GM12878 (cell line): Measurements from ENCODE around the gene NCS1. TPM values are rescaled to one million over a fixed set of nuclear protein-coding genes. Genes with fewer than 3 reads are reported as not detected.

Experiments used
- ATAC-seq: fragments of 200-7000 bp; cut with Tn5 transposase; 3 replicates; pipeline ENCODE4 v1.9.1; 2020; ENCODE audit warnings: mild to moderate bottlenecking, moderate library complexity
- BruUV-seq: library from RNA; stranded (reverse); fragments of 400-500 nt; replicated peaks from 2 replicates; lab custom pipeline; 2021; lab: Mats Ljungman, UMichigan
- CTCF ChIA-PET: fragments of 300-600 bp; sonication (Branson Sonifier 250); formaldehyde crosslinking; extraction: SDS; loops from one replicate; lab custom pipeline; 2021; ENCODE audit warnings: inconsistent platforms; lab: Yijun Ruan, JAX
- POLR2A ChIA-PET: fragments of 350-600 bp; formaldehyde crosslinking; extraction: SDS; loops from one replicate; lab custom pipeline; 2021; ENCODE audit warnings: inconsistent platforms; lab: Charles Lee
- RAD21 ChIA-PET: fragments of 300-600 bp; sonication (Branson Sonifier 250); formaldehyde crosslinking; loops from one replicate; lab custom pipeline; 2023; ENCODE audit warnings: antibody characterized with exemption; ENCODE audit not compliant: unreplicated experiment; lab: Charles Lee
- SMC1A ChIA-PET: fragments of 300-600 bp; sonication (Branson Sonifier 250); formaldehyde crosslinking; loops from one replicate; lab custom pipeline; 2023; ENCODE audit not compliant: unreplicated experiment, uncharacterized antibody; lab: Charles Lee
- DNase-seq: peaks from one replicate; pipeline ENCODE4 v3.0.0-alpha.2; 2011; ENCODE audit warnings: low read depth, low spot score
- FAIRE-seq: peaks from 3 replicates; lab custom pipeline; 2011; peaks lifted over from hg19 to GRCh38; lab: Jason Lieb, UNC
- H2AFZ ChIP-seq: 2 replicates; pipeline ENCODE4 v1.6.0; 2011; ENCODE audit warnings: low read depth, low read length, control low read depth; ENCODE audit not compliant: control insufficient read depth
- H3K27ac ChIP-seq: 2 replicates; pipeline ENCODE4 v1.5.1; 2011; ENCODE audit warnings: control low read depth; ENCODE audit not compliant: control insufficient read depth, insufficient read depth
- H3K27me3 ChIP-seq, 2 experiments: replicated peaks in 1 of 2; 2 replicates each; pipeline versions ENCODE4 v1.6.0 to v1.6.1; 2011; ENCODE audit warnings: low read length in 1 of 2; ENCODE audit not compliant: control insufficient read depth in 2 of 2, insufficient read depth in 2 of 2
- H3K36me3 ChIP-seq, 2 experiments: 2 replicates each; pipeline ENCODE4 v1.5.1; 2011; ENCODE audit warnings: low read length in 1 of 2; ENCODE audit not compliant: control insufficient read depth in 2 of 2, insufficient read depth in 2 of 2
- H3K4me1 ChIP-seq: 2 replicates; pipeline ENCODE4 v1.6.1; 2011; ENCODE audit warnings: mild to moderate bottlenecking, low read length, moderate library complexity, mixed read lengths; ENCODE audit not compliant: control insufficient read depth, insufficient read depth
- H3K4me2 ChIP-seq: 2 replicates; pipeline ENCODE4 v1.6.0; 2011; ENCODE audit warnings: control low read depth; ENCODE audit not compliant: control insufficient read depth, insufficient read depth
- H3K4me3 ChIP-seq: fragments of 200-600 bp; sonication (generic); 2 replicates; pipeline ENCODE4 v1.5.1; 2016
- H3K79me2 ChIP-seq: 2 replicates; pipeline ENCODE4 v1.6.0; 2011; ENCODE audit warnings: low read length; ENCODE audit not compliant: control insufficient read depth, insufficient read depth
- H3K9ac ChIP-seq: 2 replicates; pipeline ENCODE4 v1.8.0; 2011; ENCODE audit warnings: low read length, control low read depth, mixed read lengths; ENCODE audit not compliant: control insufficient read depth, insufficient read depth
- H3K9me3 ChIP-seq: replicated peaks from 3 replicates; pipeline ENCODE4 v1.5.1; 2011; ENCODE audit warnings: mild to moderate bottlenecking, low read length; ENCODE audit not compliant: control insufficient read depth, insufficient read depth
- H4K20me1 ChIP-seq: 2 replicates; pipeline ENCODE4 v1.6.0; 2011; ENCODE audit not compliant: control insufficient read depth, insufficient read depth
- CHD4 ChIP-seq: fragments of 200-600 bp; sonication (generic); IDR thresholded peaks from 2 replicates; pipeline ENCODE4 v1.6.1; 2016; ENCODE audit warnings: mild to moderate bottlenecking
- NFIC ChIP-seq: IDR thresholded peaks from 2 replicates; pipeline ENCODE4 v1.6.1; 2012; ENCODE audit warnings: low read depth, mild to moderate bottlenecking, inconsistent platforms, low read length, moderate library complexity
- SIN3A ChIP-seq: IDR thresholded peaks from 2 replicates; pipeline ENCODE4 v1.6.1; 2012; ENCODE audit warnings: low read depth, low read length, improper control_type of control experiment
- ZNF592 ChIP-seq: fragments of 450-650 bp; IDR thresholded peaks from 2 replicates; pipeline ENCODE4 v1.6.1; 2017; ENCODE audit warnings: mild to moderate bottlenecking, moderate library complexity
- WGBS: methylation state at CpG from one replicate; pipeline ENCODE4 v1.1.6; 2016; ENCODE audit warnings: low lambda C conversion rate; ENCODE audit not compliant: insufficient replicate concordance, insufficient coverage; ENCODE audit errors: missing lambda C conversion rate; 5-methylcytosine and 5-hydroxymethylcytosine counted together
- in situ Hi-C: fragments of 300-500 bp; cut with MboI; formaldehyde crosslinking; loops from 9 replicates; pipeline ENCODE4 v1.14.3; 2018; ENCODE audit warnings: mixed read lengths
- intact Hi-C: fragments of 100-400 bp; cut with micrococcal nuclease; formaldehyde crosslinking; loops from one replicate; pipeline ENCODE4 v1.14.2; 2022; ENCODE audit not compliant: unreplicated experiment
- polyA plus RNA-seq, 11 experiments: library from polyadenylated mRNA; depleted of rRNA in 4 of 11; unstranded in 6 of 11; stranded (reverse) in 5 of 11; fragments of >200 nt; fragmentation: Nextera tagmentation in 4 of 11; fragmentation: Illumina TruSeq in 1 of 11; extraction: Ambion mirVana in 4 of 11; extraction: Trizol in 1 of 11; gene quantifications; 1 replicate in 1 of 11; 2 replicates in 10 of 11; pipeline versions ENCODE4 v1.2.1 to v1.2.3, GENCODE V29; 2011 to 2016; ENCODE audit warnings: inconsistent platforms in 2 of 11, missing spikeins in 2 of 11, low read depth in 1 of 11
- total RNA-seq, 4 experiments: library from RNA; depleted of rRNA in 3 of 4; stranded (reverse); fragments of >200 nt in 3 of 4; fragmentation: Illumina TruSeq in 1 of 4; extraction: Trizol in 1 of 4; gene quantifications; 2 replicates each; pipeline versions ENCODE4 v1.2.1 to v1.2.3, GENCODE V29; 2013 to 2021

NCS1 gene
- total and polyA plus RNA-seq, 10 of the 15 experiments (the other 5 are each of a cell fraction or from before 2014, with no cell fraction given), result 0.04 to 0.22 (median 0.06) TPM; not detected in 4

GRCh38 chr9:130283539-130284248 is 111.5 kb downstream of the NCS1 start:
- no peak for TF ChIP-seq NFIC
- no peak for TF ChIP-seq ZNF592
- TF ChIP-seq SIN3A, result no peak
- TF ChIP-seq CHD4, result no peak
- ATAC-seq (no peak), DNase-seq (no peak), FAIRE-seq (no peak)
- ChIA-PET SMC1A (interaction anchor here (1.1 kb wide), 1 partner anchor 10 kb away, joined by 3 read pairs; no protein-coding TSS in a partner anchor), POLR2A (interaction anchor here (0.6 kb wide), 1 partner anchor 170 kb away, joined by 3 read pairs; no protein-coding TSS in a partner anchor), CTCF (no interaction called here), RAD21 (no interaction called here)
- Histone ChIP-seq H3K27ac (no peak overlapping the region), H3K4me2 (no peak overlapping the region), H2AFZ (no peak overlapping the region), H3K36me3 (no peaks in the 10 kb centered on the region), H3K79me2 (no peaks in the 10 kb centered on the region), H3K9me3 (no peaks in the 10 kb centered on the region), H3K4me1 (no peaks in the 10 kb centered on the region), H3K4me3 (no peak overlapping the region), H3K9ac (no peak overlapping the region), H3K27me3 (no peaks in the 10 kb centered on the region; a peak in 3 of 4 replicates), H4K20me1 (no peaks in the 10 kb centered on the region)
- intact Hi-C loops, result no loop called here
- BruUV-seq, result no TSS peak
- 33% methylated on average over 4 of the region's 4 CpGs for WGBS
- in situ Hi-C loops, result no loop called here
